Left colon (tissue), 2 donors: ENCODE data around the gene CCSER2. TPM values are rescaled to one million over a fixed set of nuclear protein-coding genes. Genes with fewer than 3 reads are reported as not detected.

Source experiments
- ATAC-seq: fragments of 200-7000 bp; cut with Tn5 transposase; one replicate; pipeline ENCODE4 v1.9.1; 2020; ENCODE audit warnings: mild to moderate bottlenecking, moderate library complexity
- DNase-seq, 2 donors: peaks; one replicate each; pipeline ENCODE4 v3.0.0-alpha.2; 2020
- intact Hi-C, 2 donors: fragments of 100-400 bp; cut with DNase I in 1 of 2; cut with micrococcal nuclease in 1 of 2; formaldehyde crosslinking; loops; one replicate each; pipeline versions ENCODE4 v1.11.2 to v1.14.0; 2022; cut with DNase I, micrococcal nuclease
- total RNA-seq, 2 donors: library from RNA; stranded (reverse); fragmentation: NEBNext Ultra II Directional; extraction: Animal tissue kit (Norgen Biotek cat#: 25700); gene quantifications; one replicate each; pipeline ENCODE4 v1.2.1, GENCODE V29; 2021
- donor health status: DM: no; HTN: no; CAD: no.
- donor health status: DM: yes; HTN: yes; CAD: no.

Gene CCSER2
- total RNA-seq, 2 donors from 2014 or later = 39.4 to 51.2 TPM

- intact Hi-C loops = no loop called here
- no peak for DNase-seq
- ATAC-seq = no peak
Observed at GRCh38 chr10:84549368-84550165, 221.2 kb downstream of the CCSER2 start.

- DNase-seq (no peak), ATAC-seq (no peak)
- intact Hi-C loops = no loop called here
Observed at GRCh38 chr10:84550756-84551436, 222.5 kb downstream of the CCSER2 start.

GRCh38 chr10:84551437-84552120 lies 223.2 kb downstream of the CCSER2 start:
- DNase-seq (no peak), ATAC-seq (no peak)
- intact Hi-C loops = no loop called here

GRCh38 chr10:84552478-84552877 lies 224.1 kb downstream of the CCSER2 start:
- intact Hi-C loops = no loop called here
- no peak for ATAC-seq
- DNase-seq = no peak

GRCh38 chr10:84562592-84562991 lies 234.2 kb downstream of the CCSER2 start:
- ATAC-seq = no peak
- no peak for DNase-seq
- intact Hi-C loops = no loop called here

- no peak for DNase-seq
- ATAC-seq = no peak
Observed at GRCh38 chr10:84563355-84563754, 235.0 kb downstream of the CCSER2 start.

GRCh38 chr10:84563868-84564267 lies 235.5 kb downstream of the CCSER2 start:
- no peak for DNase-seq
- intact Hi-C loops = no loop called here
- no peak for ATAC-seq

More at GRCh38 chr10:84563355-84563754, 235.0 kb downstream of the CCSER2 start:
- intact Hi-C loops = no loop called here

GRCh38 chr10:84565881-84566582 lies 237.6 kb downstream of the CCSER2 start:
- ATAC-seq (no peak), DNase-seq (no peak)
- intact Hi-C loops = no loop called here

- intact Hi-C loops = no loop called here
- DNase-seq (no peak), ATAC-seq (no peak)
Observed at GRCh38 chr10:84567133-84567532, 238.7 kb downstream of the CCSER2 start.

Other genes starting within 250 kb of the CCSER2 start
- 100 to 1,000 TPM; 318 to 361 TPM for gene GHITM, start 189.1 kb upstream of the CCSER2 start, total RNA-seq
- 100 to 1,000 TPM; 402 to 621 TPM for gene GPR15LG, start 154.8 kb upstream of the CCSER2 start, total RNA-seq
- 100 to 1,000 TPM in 1 of 2 donors, 10 to 100 TPM in 1; 63.7 to 127 TPM for gene CDHR1, start 134.1 kb upstream of the CCSER2 start, total RNA-seq
- not detected for gene LRIT2, start 103.0 kb upstream of the CCSER2 start, total RNA-seq
- not detected for gene LRIT1, start 87.0 kb upstream of the CCSER2 start, total RNA-seq
- under 1 TPM in 1 of 2 donors, not detected in 1; 0.39 TPM for gene RGR, start 83.5 kb upstream of the CCSER2 start, total RNA-seq